ENCODE data around the gene STXBP2.

The STXBP2 gene

GRCh38 chr19:7681340-7682174 is 44.6 kb downstream of the STXBP2 start:
- peak; percentile 78 for DNase-seq

GRCh38 chr19:7682175-7682855 is 45.4 kb downstream of the STXBP2 start:
- no peak for DNase-seq

GRCh38 chr19:7685546-7686445 is 48.9 kb downstream of the STXBP2 start:
- peak; percentile 22 for DNase-seq

GRCh38 chr19:7687177-7687576 is 50.3 kb downstream of the STXBP2 start:
- DNase-seq, result no peak

GRCh38 chr19:7689165-7689564 is 52.3 kb downstream of the STXBP2 start:
- DNase-seq, result no peak

GRCh38 chr19:7690779-7691258 is 53.9 kb downstream of the STXBP2 start:
- DNase-seq, result no peak

- DNase-seq, result no peak
These were observed 54.6 kb downstream of the STXBP2 start for GRCh38 chr19:7691497-7691896.

GRCh38 chr19:7692417-7693088 is 55.6 kb downstream of the STXBP2 start:
- DNase-seq, result no peak

- no peak for DNase-seq
These were observed 57.6 kb downstream of the STXBP2 start for GRCh38 chr19:7694499-7694898.

Data from EL (cell line).